ENCODE results near the gene OPCML. TPM values are rescaled to one million over a fixed set of nuclear protein-coding genes. Genes with fewer than 3 reads are reported as not detected.
A peak's percentile ranks its signal among the peaks of the same experiment; 100 is the strongest.

The OPCML gene
- total and polyA plus RNA-seq, 2 experiments from 2014 or later: 0.21 to 0.51 TPM

DNA sequence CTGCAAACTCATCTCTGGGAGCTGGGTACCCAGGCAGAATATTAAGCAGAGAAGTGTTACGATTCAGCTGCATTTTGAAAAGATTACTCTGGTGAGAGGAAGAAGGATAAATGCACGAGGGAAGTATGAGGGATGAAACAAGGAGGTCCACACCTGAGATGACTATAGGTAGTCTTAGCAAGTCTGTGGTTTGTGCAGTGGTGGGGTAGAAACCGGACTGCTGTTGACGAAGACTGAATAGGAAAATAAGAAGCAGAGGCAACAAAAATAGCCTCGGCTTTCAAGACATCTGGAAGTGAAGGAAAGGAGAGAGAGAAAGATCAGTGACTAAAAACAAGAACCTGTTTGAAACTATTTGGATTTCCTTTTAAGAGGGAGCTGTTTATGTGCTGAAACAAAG lies 810.8 kb downstream of the OPCML start:
- Histone ChIP-seq H3K4me1 (ENCODE audit: low read depth) (no peaks in the 10 kb centered on the region), H3K27ac (no peak overlapping the region), H3K36me3 (no peaks in the 10 kb centered on the region), H3K9me3 (ENCODE audit: low read depth) (no peaks in the 10 kb centered on the region), H3K27me3 (no peaks in the 10 kb centered on the region), H3K4me3 (no peak overlapping the region)
- TF ChIP-seq, protein P1, sequence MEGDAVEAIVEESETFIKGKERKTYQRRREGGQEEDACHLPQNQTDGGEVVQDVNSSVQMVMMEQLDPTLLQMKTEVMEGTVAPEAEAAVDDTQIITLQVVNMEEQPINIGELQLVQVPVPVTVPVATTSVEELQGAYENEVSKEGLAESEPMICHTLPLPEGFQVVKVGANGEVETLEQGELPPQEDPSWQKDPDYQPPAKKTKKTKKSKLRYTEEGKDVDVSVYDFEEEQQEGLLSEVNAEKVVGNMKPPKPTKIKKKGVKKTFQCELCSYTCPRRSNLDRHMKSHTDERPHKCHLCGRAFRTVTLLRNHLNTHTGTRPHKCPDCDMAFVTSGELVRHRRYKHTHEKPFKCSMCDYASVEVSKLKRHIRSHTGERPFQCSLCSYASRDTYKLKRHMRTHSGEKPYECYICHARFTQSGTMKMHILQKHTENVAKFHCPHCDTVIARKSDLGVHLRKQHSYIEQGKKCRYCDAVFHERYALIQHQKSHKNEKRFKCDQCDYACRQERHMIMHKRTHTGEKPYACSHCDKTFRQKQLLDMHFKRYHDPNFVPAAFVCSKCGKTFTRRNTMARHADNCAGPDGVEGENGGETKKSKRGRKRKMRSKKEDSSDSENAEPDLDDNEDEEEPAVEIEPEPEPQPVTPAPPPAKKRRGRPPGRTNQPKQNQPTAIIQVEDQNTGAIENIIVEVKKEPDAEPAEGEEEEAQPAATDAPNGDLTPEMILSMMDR (IDR thresholded peaks at IDR 0.05; ENCODE audit: low read depth, low read length): no peak
- no peak for DNase-seq (ENCODE audit: low read depth in 1 of 2, low spot score in 1 of 2)

DNA sequence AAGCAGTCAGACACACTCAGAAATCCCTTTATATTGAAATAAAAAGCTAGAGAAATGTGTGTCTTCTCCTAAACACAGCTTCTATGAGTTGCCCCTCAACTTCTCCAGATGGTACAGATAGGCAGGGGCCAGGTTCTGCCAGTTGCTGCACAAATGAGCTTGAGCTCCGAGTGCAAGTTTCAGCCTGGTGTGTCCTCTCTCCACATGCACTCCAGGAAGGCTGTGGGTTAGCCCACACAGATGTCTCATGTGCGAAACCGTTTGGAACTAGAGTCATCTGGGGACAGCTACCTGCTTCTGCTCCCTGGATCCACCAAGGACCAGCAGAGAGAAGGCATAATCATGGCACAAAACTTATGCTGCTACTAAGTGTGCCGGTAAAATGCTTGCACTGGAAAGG lies 812.6 kb downstream of the OPCML start:
- no peaks in the 10 kb centered on the region for H3K36me3 ChIP-seq
- no peak overlapping the region for H3K27ac ChIP-seq
- H3K4me3 ChIP-seq: no peak overlapping the region
- H3K27me3 ChIP-seq: no peaks in the 10 kb centered on the region
- no peaks in the 10 kb centered on the region for H3K9me3 ChIP-seq (ENCODE audit: low read depth)
- DNase-seq (ENCODE audit: low read depth in 1 of 2, low spot score in 1 of 2): no peak
- TF ChIP-seq, protein P1 (IDR thresholded peaks at IDR 0.05; ENCODE audit: low read depth, low read length): no peak
- no peaks in the 10 kb centered on the region for H3K4me1 ChIP-seq (ENCODE audit: low read depth)

DNA sequence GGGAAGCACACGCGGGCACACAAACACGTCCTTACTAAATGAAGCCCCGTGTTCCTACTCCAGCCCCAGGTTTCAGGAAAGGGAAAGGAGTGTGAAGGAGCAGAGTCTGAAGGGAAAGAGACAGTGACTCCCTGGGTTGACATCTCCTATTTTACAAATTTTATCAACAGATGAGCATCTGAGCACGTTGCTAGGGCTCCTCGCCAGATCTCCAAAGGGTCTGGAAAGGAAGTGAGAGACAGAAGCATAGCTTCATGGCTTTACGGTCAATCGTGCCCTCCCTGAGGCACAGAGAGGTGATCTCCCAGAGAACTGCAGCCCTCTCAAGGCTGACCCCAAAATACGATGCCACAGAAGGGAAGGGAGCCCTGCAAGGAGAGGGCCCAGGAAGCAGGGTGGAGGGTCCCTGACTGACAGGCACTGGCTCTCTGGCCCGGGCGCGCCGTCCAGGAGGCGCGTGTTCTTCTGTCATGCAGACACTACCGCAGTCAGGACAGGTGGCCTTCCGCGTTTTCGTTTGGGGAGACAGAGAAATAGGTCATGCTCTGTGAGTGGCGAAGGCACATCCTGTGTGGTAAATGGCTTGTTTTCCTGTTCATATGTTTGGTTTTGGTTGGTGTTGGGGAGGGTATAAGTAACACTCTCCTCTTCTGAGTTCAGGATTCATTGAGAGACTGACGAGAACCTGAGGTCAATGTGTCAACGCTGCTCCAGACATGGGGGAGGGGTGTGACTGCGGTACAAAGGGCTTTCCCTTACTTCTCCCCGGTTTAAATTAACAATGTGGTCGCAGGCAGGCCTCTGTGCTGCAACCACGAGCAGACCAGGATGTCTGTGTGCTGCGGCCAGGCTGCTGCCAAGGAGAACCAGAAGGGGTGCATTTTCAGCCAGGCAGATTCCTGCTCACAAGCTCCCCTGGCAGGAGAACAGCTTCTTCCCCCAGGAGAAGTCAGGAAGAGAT lies 813.3 kb downstream of the OPCML start:
- H3K4me3 ChIP-seq: no peak overlapping the region
- TF ChIP-seq, protein P1 (IDR thresholded peaks at IDR 0.05; ENCODE audit: low read depth, low read length): no peak
- DNase-seq (ENCODE audit: low read depth in 1 of 2, low spot score in 1 of 2): peak in 1 of 2 donors; percentile 65

DNA sequence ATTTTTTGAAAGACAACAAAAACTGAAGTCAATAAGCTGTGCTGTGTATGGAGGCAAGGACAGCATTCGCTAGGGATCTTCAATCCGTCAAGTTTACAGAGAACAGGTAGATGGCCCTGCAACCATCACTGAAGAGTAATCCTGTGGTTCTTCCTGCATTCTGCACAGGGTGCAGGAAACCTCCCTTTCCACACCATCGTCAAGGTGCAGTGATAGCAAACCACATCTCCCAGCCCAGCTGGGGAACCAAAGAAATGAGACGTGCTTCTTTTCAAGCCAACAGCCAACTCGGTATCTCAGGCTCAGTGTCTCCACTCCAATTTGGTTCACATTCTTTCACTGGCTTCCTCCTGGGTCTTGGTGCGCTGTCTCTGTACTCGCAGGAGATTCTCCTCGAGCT lies 814.5 kb downstream of the OPCML start:
- no peaks in the 10 kb centered on the region for H3K27me3 ChIP-seq
- no peak overlapping the region for H3K27ac ChIP-seq
- H3K4me3 ChIP-seq: no peak overlapping the region
- H3K36me3 ChIP-seq: no peaks in the 10 kb centered on the region
- H3K9me3 ChIP-seq (ENCODE audit: low read depth): no peaks in the 10 kb centered on the region
- H3K4me1 ChIP-seq (ENCODE audit: low read depth): no peaks in the 10 kb centered on the region
- no peak for DNase-seq (ENCODE audit: low read depth in 1 of 2, low spot score in 1 of 2)
- TF ChIP-seq, protein P1 (IDR thresholded peaks at IDR 0.05; ENCODE audit: low read depth, low read length): no peak

More for the DNA sequence above, 813.3 kb downstream of the OPCML start:
- no peaks in the 10 kb centered on the region for H3K9me3 ChIP-seq (ENCODE audit: low read depth)
- no peaks in the 10 kb centered on the region for H3K36me3 ChIP-seq
- H3K27me3 ChIP-seq: no peaks in the 10 kb centered on the region
- H3K4me1 ChIP-seq (ENCODE audit: low read depth): no peaks in the 10 kb centered on the region
- H3K27ac ChIP-seq: no peak overlapping the region

DNA sequence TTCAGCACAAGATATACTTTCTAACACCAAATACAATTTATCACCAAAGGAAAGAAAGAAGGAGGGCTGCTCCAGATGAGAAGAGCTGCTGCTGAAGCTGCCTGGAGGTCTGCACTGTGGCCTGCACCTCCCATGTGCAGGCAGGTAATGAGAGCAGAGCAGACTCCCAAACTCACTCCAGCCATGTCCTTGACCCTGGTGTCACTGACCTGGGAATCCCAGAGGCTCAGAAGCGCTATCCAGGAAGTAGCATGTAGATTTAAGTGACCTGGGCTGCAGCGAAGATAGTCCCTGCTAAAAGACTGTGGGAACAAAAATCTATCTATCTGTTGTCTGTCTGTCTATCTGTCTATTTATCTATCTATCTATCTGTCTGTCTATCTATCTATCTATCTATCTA lies 816.3 kb downstream of the OPCML start:
- Histone ChIP-seq H3K36me3 (no peaks in the 10 kb centered on the region), H3K4me3 (no peak overlapping the region), H3K9me3 (ENCODE audit: low read depth) (no peaks in the 10 kb centered on the region), H3K4me1 (ENCODE audit: low read depth) (no peaks in the 10 kb centered on the region), H3K27ac (no peak overlapping the region), H3K27me3 (no peaks in the 10 kb centered on the region)
- TF ChIP-seq, protein P1 (IDR thresholded peaks at IDR 0.05; ENCODE audit: low read depth, low read length): no peak
- no peak for DNase-seq (ENCODE audit: low read depth in 1 of 2, low spot score in 1 of 2)

Data from cardiac muscle cell (in vitro differentiated cells and primary cell).